Panc1 (cell line): Measurements from ENCODE around the gene NECTIN1. TPM values are rescaled to one million over a fixed set of nuclear protein-coding genes. Genes with fewer than 3 reads are reported as not detected.
A peak's percentile ranks its signal among the peaks of the same experiment; 100 is the strongest.

Experiments
- ATAC-seq: fragments of 200-7000 bp; cut with Tn5 transposase; 2 replicates; pipeline ENCODE4 v1.9.1; 2020; ENCODE audit warnings: mild to moderate bottlenecking, moderate library complexity
- BruUV-seq: library from RNA; stranded (reverse); fragments of 400-500 nt; replicated peaks from 2 replicates; lab custom pipeline; 2021; lab: Mats Ljungman, UMichigan
- CTCF ChIA-PET: fragments of 300-600 bp; sonication (Branson Sonifier 250); formaldehyde crosslinking; loops from one replicate; lab custom pipeline; 2022; ENCODE audit warnings: antibody characterized with exemption; lab: Charles Lee
- POLR2A ChIA-PET: fragments of 300-600 bp; sonication (Branson Sonifier 250); formaldehyde crosslinking; loops from one replicate; lab custom pipeline; 2022; ENCODE audit warnings: antibody characterized with exemption; lab: Charles Lee
- DNase-seq: peaks from one replicate; pipeline ENCODE4 v3.0.0-alpha.2; 2010; ENCODE audit warnings: low read depth, low spot score
- H3K27ac ChIP-seq: 2 replicates; pipeline ENCODE4 v1.5.1; 2011; ENCODE audit warnings: mild to moderate bottlenecking, low read length, inconsistent platforms
- H3K27me3 ChIP-seq: fragments of 200-500 bp; sonication (Bioruptor generic); 2 replicates; pipeline ENCODE4 v1.6.0; 2014; ENCODE audit warnings: low read length, inconsistent platforms; ENCODE audit not compliant: control insufficient read depth, insufficient read depth
- H3K36me3 ChIP-seq: fragments of 200-500 bp; sonication (Bioruptor generic); 2 replicates; pipeline ENCODE4 v1.5.1; 2014; ENCODE audit warnings: inconsistent platforms, mild to moderate bottlenecking, low read length, moderate library complexity; ENCODE audit not compliant: control insufficient read depth, insufficient read depth
- H3K4me1 ChIP-seq: 2 replicates; pipeline ENCODE4 v1.5.1; 2011; ENCODE audit warnings: inconsistent platforms, mild to moderate bottlenecking, low read length, moderate library complexity; ENCODE audit not compliant: control insufficient read depth, insufficient read depth
- H3K4me3 ChIP-seq, 2 experiments: 2 replicates each; pipeline ENCODE4 v1.5.1; 2011 to 2012; ENCODE audit warnings: low read depth in 2 of 2, low read length in 2 of 2, mild to moderate bottlenecking in 2 of 2, inconsistent platforms in 1 of 2, moderate library complexity in 1 of 2
- H3K9me3 ChIP-seq: fragments of 200-500 bp; sonication (Bioruptor generic); 2 replicates; pipeline ENCODE4 v1.5.1; 2014; ENCODE audit warnings: low read depth, mild to moderate bottlenecking, inconsistent platforms, low read length, moderate library complexity; ENCODE audit not compliant: control insufficient read depth, insufficient read depth
- POLR2AphosphoS5 ChIP-seq: IDR thresholded peaks from 2 replicates; pipeline ENCODE4 v1.6.1; 2012; ENCODE audit warnings: mild to moderate bottlenecking, low read depth, low read length, moderate library complexity
- SIN3A ChIP-seq: IDR thresholded peaks from 2 replicates; pipeline ENCODE4 v1.6.1; 2012; ENCODE audit warnings: low read depth, mild to moderate bottlenecking, low read length, moderate library complexity, borderline replicate concordance; ENCODE audit not compliant: insufficient read depth
- TCF7L2 ChIP-seq: IDR thresholded peaks from 2 replicates; pipeline ENCODE4 v1.6.1; 2011; ENCODE audit warnings: mild to moderate bottlenecking, low read depth, low read length, inconsistent platforms
- in situ Hi-C: cut with HindIII; loops from 2 replicates; pipeline ENCODE4 v1.10.0; 2016; ENCODE audit warnings: low sequenced_read_pairs, low pct_unique_long_range_greater_than_20kb
- intact Hi-C: fragments of 100-400 bp; cut with micrococcal nuclease; formaldehyde crosslinking; loops from one replicate; pipeline ENCODE4 v1.10.0; 2022; ENCODE audit not compliant: unreplicated experiment
- total RNA-seq: library from RNA; stranded (reverse); gene quantifications from one replicate; pipeline ENCODE4 v1.2.1, GENCODE V29; 2021; ENCODE audit not compliant: unreplicated experiment
- TF ChIP-seq, protein P1 (sequence below): fragments of 450-650 bp; IDR thresholded peaks from 2 replicates; pipeline ENCODE4 v1.5.1; 2017; ENCODE audit warnings: mild to moderate bottlenecking
- TF ChIP-seq, protein P2 (sequence below), 2 experiments: IDR thresholded peaks; 2 replicates each; pipeline ENCODE4 v1.6.1; 2011 to 2012; ENCODE audit warnings: low read depth in 2 of 2, control low read depth in 1 of 2, low read length in 1 of 2, mild to moderate bottlenecking in 1 of 2, moderate library complexity in 1 of 2; ENCODE audit not compliant: insufficient read depth in 1 of 2

The NECTIN1 gene
- total RNA-seq, 1 experiment from 2014 or later = 14.6 TPM

DNA sequence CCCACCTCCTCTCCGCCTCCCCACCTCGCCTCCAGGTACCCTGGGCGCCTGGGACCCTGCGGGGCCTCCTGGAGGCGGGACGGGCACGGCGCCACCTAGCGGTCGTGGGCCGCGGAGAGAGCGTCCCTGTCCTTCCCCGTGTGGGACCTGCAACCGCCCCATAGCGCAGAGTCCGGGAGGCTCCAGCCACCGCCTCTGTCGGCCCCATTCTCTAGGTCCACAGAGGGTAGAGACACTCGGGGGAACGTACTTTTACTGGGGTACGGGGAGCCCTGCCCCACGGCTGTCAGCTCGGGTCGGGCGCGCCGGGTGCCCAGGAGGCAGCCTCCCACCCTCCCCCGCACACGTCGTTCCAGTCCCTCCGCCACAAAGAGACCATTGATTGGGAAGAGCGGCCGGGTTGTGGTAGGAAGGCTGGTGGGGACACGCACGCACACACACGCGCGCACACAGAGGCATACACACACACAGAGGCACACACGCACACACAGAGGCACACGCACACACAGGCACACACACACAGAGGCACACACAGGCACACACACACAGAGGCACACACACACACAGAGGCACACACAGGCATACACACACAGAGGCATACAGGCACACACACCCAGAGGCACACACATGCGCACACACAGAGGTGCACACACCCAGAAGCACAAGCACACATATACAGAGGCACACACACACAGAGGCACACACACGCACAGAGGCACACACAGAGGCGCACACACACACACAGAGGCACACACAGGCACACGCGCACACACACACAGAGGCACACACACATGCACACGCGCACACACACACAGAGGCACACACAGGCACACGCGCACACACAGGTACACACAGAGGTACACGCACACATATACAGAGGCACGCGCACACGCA is 12.6 kb upstream of the NECTIN1 start:
- Histone ChIP-seq H3K27ac (no peak overlapping the region), H3K4me1 (no peaks in the 10 kb centered on the region), H3K27me3 (peaks cover 6% of the 10 kb centered on the region), H3K36me3 (no peaks in the 10 kb centered on the region), H3K4me3 (no peak overlapping the region), H3K9me3 (no peaks in the 10 kb centered on the region)
- no peak for TF ChIP-seq POLR2AphosphoS5
- TF ChIP-seq, protein P1, sequence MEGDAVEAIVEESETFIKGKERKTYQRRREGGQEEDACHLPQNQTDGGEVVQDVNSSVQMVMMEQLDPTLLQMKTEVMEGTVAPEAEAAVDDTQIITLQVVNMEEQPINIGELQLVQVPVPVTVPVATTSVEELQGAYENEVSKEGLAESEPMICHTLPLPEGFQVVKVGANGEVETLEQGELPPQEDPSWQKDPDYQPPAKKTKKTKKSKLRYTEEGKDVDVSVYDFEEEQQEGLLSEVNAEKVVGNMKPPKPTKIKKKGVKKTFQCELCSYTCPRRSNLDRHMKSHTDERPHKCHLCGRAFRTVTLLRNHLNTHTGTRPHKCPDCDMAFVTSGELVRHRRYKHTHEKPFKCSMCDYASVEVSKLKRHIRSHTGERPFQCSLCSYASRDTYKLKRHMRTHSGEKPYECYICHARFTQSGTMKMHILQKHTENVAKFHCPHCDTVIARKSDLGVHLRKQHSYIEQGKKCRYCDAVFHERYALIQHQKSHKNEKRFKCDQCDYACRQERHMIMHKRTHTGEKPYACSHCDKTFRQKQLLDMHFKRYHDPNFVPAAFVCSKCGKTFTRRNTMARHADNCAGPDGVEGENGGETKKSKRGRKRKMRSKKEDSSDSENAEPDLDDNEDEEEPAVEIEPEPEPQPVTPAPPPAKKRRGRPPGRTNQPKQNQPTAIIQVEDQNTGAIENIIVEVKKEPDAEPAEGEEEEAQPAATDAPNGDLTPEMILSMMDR = peak; percentile 94
- TF ChIP-seq, protein P2, sequence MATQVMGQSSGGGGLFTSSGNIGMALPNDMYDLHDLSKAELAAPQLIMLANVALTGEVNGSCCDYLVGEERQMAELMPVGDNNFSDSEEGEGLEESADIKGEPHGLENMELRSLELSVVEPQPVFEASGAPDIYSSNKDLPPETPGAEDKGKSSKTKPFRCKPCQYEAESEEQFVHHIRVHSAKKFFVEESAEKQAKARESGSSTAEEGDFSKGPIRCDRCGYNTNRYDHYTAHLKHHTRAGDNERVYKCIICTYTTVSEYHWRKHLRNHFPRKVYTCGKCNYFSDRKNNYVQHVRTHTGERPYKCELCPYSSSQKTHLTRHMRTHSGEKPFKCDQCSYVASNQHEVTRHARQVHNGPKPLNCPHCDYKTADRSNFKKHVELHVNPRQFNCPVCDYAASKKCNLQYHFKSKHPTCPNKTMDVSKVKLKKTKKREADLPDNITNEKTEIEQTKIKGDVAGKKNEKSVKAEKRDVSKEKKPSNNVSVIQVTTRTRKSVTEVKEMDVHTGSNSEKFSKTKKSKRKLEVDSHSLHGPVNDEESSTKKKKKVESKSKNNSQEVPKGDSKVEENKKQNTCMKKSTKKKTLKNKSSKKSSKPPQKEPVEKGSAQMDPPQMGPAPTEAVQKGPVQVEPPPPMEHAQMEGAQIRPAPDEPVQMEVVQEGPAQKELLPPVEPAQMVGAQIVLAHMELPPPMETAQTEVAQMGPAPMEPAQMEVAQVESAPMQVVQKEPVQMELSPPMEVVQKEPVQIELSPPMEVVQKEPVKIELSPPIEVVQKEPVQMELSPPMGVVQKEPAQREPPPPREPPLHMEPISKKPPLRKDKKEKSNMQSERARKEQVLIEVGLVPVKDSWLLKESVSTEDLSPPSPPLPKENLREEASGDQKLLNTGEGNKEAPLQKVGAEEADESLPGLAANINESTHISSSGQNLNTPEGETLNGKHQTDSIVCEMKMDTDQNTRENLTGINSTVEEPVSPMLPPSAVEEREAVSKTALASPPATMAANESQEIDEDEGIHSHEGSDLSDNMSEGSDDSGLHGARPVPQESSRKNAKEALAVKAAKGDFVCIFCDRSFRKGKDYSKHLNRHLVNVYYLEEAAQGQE (IDR thresholded peaks at IDR 0.05; ENCODE audit: insufficient read depth in 1 of 2, low read depth in 2 of 2, low read length in 1 of 2) = no peak
- no peak for DNase-seq
- in situ Hi-C loops (no loop called here), intact Hi-C loops (no loop called here)
- POLR2A ChIA-PET = no interaction called here
- CTCF ChIA-PET = interaction anchor here (0.5 kb wide), 1 partner anchor 38 kb away, joined by 9 read pairs; no protein-coding TSS in a partner anchor
- peak; percentile 81 for ATAC-seq
- no TSS peak for BruUV-seq

GRCh38 chr11:119739975-119740374 is 11.0 kb upstream of the NECTIN1 start:
- intact Hi-C loops = no loop called here
- ChIA-PET POLR2A (no interaction called here), CTCF (interaction anchor here (1.1 kb wide), 1 partner anchor 11 kb away, joined by 5 read pairs; the partner anchor contains the start of gene NECTIN1)
- H3K4me1 ChIP-seq = no peaks in the 10 kb centered on the region
- ATAC-seq = no peak
- H3K27ac ChIP-seq = no peak overlapping the region
- H3K36me3 ChIP-seq = no peaks in the 10 kb centered on the region
- DNase-seq = no peak
- H3K4me3 ChIP-seq = no peak overlapping the region
- H3K9me3 ChIP-seq = no peaks in the 10 kb centered on the region
- TF ChIP-seq, protein P1 = no peak
- TF ChIP-seq, protein P2 (IDR thresholded peaks at IDR 0.05; ENCODE audit: insufficient read depth in 1 of 2, low read depth in 2 of 2, low read length in 1 of 2) = no peak
- no peak for TF ChIP-seq POLR2AphosphoS5
- TF ChIP-seq SIN3A = no peak
- TF ChIP-seq TCF7L2 = no peak
- H3K27me3 ChIP-seq = peaks cover 6% of the 10 kb centered on the region
- in situ Hi-C loops = no loop called here
- no TSS peak for BruUV-seq
